ENCODE data around the gene RRP12.

DNA sequence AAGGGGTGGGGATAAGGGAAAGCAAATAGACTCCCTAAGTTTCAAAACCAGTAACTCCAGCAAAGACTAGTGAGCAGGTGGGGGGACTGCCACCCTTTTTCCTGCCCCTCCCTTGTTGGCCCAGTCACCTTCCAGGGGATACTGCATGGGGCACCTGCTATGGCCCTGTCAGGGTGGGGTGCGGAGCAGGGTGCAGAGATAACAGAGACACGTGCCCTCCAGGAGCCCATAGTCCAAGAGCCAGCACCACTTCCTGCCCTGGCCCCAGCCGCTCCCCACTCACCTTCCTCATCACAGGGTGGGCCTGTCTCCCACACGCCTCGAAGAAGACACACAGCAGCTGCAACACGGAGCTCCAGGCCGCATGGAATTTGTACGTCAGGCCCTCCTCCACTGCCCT lies 20.6 kb downstream of the RRP12 start:
- TF ChIP-seq JUND (IDR thresholded peaks at IDR 0.05) (no peak), NFIC (IDR thresholded peaks at IDR 0.05; ENCODE audit: borderline replicate concordance) (no peak), EZH2phosphoT487 (IDR thresholded peaks at IDR 0.05; ENCODE audit: borderline replicate concordance, low read depth) (no peak), SMC3 (IDR thresholded peaks at IDR 0.05; ENCODE audit: low read depth, low read length) (no peak), POLR2AphosphoS5 (IDR thresholded peaks at IDR 0.05; ENCODE audit: low read depth, low read length) (no peak), MXI1 (IDR thresholded peaks at IDR 0.05; ENCODE audit: low read depth, low read length) (no peak)
- TF ChIP-seq, protein P1, sequence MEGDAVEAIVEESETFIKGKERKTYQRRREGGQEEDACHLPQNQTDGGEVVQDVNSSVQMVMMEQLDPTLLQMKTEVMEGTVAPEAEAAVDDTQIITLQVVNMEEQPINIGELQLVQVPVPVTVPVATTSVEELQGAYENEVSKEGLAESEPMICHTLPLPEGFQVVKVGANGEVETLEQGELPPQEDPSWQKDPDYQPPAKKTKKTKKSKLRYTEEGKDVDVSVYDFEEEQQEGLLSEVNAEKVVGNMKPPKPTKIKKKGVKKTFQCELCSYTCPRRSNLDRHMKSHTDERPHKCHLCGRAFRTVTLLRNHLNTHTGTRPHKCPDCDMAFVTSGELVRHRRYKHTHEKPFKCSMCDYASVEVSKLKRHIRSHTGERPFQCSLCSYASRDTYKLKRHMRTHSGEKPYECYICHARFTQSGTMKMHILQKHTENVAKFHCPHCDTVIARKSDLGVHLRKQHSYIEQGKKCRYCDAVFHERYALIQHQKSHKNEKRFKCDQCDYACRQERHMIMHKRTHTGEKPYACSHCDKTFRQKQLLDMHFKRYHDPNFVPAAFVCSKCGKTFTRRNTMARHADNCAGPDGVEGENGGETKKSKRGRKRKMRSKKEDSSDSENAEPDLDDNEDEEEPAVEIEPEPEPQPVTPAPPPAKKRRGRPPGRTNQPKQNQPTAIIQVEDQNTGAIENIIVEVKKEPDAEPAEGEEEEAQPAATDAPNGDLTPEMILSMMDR (IDR thresholded peaks at IDR 0.05): no peak
- TF ChIP-seq, protein P2, sequence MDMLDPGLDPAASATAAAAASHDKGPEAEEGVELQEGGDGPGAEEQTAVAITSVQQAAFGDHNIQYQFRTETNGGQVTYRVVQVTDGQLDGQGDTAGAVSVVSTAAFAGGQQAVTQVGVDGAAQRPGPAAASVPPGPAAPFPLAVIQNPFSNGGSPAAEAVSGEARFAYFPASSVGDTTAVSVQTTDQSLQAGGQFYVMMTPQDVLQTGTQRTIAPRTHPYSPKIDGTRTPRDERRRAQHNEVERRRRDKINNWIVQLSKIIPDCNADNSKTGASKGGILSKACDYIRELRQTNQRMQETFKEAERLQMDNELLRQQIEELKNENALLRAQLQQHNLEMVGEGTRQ (IDR thresholded peaks at IDR 0.05; ENCODE audit: borderline replicate concordance, low read depth, low read length): no peak
- TF ChIP-seq, protein P3, sequence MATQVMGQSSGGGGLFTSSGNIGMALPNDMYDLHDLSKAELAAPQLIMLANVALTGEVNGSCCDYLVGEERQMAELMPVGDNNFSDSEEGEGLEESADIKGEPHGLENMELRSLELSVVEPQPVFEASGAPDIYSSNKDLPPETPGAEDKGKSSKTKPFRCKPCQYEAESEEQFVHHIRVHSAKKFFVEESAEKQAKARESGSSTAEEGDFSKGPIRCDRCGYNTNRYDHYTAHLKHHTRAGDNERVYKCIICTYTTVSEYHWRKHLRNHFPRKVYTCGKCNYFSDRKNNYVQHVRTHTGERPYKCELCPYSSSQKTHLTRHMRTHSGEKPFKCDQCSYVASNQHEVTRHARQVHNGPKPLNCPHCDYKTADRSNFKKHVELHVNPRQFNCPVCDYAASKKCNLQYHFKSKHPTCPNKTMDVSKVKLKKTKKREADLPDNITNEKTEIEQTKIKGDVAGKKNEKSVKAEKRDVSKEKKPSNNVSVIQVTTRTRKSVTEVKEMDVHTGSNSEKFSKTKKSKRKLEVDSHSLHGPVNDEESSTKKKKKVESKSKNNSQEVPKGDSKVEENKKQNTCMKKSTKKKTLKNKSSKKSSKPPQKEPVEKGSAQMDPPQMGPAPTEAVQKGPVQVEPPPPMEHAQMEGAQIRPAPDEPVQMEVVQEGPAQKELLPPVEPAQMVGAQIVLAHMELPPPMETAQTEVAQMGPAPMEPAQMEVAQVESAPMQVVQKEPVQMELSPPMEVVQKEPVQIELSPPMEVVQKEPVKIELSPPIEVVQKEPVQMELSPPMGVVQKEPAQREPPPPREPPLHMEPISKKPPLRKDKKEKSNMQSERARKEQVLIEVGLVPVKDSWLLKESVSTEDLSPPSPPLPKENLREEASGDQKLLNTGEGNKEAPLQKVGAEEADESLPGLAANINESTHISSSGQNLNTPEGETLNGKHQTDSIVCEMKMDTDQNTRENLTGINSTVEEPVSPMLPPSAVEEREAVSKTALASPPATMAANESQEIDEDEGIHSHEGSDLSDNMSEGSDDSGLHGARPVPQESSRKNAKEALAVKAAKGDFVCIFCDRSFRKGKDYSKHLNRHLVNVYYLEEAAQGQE (IDR thresholded peaks at IDR 0.05; ENCODE audit: low read depth, low read length): no peak
